SW480 (cell line): ENCODE results near the gene C12orf75.
A peak's percentile ranks its signal among the peaks of the same experiment; 100 is the strongest.
"Not testable (repeated sequence)": the region's sequence is repeated elsewhere in the genome, so short reads cannot be mapped to it uniquely, and the experiment has no call there.

Experiments
- DNase-seq: peaks from one replicate; pipeline ENCODE4 v3.0.0-alpha.2; 2016; ENCODE audit warnings: low spot score

Gene C12orf75

DNA sequence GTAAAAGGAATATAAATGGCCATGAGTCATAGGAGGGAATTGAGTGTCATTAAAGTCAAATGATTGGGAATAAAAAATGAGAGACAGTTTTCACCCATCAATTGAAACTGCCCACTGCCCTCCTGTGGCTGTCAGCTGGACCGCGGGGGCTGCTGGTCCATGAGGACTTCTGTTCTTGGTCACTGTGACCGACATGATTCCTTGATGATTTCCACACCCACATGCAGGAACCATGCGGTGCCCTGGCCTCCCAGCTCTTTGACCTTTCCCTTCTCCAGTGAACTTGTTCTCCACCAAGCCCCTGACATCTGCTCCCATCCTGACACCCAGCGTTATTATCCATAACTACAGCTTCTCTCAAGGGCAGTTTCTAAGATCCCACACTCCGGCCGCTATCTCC is 48.4 kb downstream of the C12orf75 start:
- DNase-seq = peak; percentile 27

GRCh38 chr12:105382771-105383622 is 52.5 kb downstream of the C12orf75 start:
- peak; percentile 55 for DNase-seq

DNA sequence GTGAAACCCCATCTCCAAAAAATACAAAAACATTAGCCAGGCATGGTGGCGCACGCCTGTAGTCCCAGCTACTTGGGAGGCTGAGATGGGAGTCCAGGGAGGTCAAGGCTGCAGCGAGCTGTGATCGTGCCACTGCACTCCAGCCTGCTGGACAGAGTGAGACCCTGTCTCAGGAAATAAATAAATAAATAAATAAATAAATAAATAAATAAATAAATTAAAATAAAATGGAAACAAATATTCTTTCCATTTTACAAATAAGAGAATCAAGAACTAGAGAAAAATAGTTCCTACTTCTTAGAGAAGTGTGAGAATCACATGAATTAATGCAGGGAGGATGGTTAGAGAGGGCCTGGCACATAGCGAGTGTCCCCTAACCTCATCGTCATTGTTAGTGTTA is 53.7 kb downstream of the C12orf75 start:
- no peak for DNase-seq

- no peak for DNase-seq
These were observed 54.5 kb downstream of the C12orf75 start for GRCh38 chr12:105384916-105385535.

- no peak for DNase-seq
These were observed 55.9 kb downstream of the C12orf75 start for GRCh38 chr12:105386431-105386830.

DNA sequence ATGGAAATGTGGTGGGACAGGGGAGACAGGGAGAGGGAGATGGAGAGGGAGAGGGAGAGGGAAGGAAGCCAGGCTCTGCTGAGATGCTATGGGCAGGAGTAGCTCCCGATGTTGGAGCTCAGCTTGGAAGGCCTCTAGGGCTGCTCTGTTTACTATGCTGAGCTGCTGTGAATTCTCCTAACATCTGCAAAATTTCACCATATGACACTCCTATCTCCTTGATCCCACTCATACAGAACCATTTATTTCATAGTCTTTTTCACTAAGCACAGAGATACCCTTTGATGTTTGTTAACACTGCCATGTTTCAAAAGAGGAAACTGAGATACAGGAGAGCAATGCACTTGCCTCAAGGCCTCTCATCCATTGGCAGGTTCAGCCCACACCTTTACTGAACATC is 60.7 kb downstream of the C12orf75 start:
- DNase-seq = no peak

GRCh38 chr12:105393587-105393986 is 63.1 kb downstream of the C12orf75 start:
- DNase-seq = no peak

DNA sequence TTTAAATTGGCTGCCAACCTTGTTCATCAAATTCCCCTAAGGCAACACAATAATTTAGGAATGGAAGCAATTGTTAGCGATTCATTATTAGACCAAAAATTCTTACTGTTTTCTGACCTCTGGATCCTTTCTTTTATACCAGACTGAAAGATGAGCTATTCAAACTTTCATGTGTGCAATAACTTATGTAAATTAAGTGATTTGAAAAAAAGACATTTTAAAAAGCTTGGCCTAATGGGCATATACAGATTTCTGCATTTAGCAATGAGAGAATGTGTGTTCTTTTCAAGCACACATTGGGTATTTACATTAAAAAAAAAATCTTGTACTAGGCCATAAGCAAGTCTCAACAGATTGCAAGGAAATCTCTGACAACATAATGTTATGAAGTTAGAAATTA is 65.5 kb downstream of the C12orf75 start:
- no peak for DNase-seq

GRCh38 chr12:105396983-105397382 is 66.5 kb downstream of the C12orf75 start:
- DNase-seq = no peak

DNA sequence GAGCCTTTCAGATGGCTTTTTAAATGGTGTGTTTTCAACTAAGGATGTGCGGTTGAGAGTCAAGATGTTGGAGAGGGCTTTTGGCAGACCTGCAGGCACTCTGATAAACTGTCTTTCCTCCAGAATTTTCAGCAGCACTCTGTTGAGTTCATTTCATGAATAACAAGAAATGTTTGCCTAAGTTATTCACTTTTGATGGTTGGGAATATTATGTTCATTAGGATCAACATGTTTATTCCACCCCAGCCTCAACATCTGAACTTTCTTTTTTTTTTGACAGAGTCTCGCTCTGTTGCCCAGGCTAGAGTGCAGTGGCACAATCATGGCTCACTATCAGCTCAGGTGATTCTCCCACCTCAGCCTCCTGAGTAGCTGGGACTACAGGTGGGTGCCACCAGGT is 68.4 kb downstream of the C12orf75 start:
- DNase-seq = no peak

GRCh38 chr12:105399428-105400081 is 69.1 kb downstream of the C12orf75 start:
- no peak for DNase-seq

GRCh38 chr12:105400227-105400626 is 69.7 kb downstream of the C12orf75 start:
- DNase-seq = no peak

GRCh38 chr12:105401198-105401597 is 70.7 kb downstream of the C12orf75 start:
- DNase-seq = no peak

GRCh38 chr12:105402366-105402765 is 71.9 kb downstream of the C12orf75 start:
- DNase-seq = no peak

DNA sequence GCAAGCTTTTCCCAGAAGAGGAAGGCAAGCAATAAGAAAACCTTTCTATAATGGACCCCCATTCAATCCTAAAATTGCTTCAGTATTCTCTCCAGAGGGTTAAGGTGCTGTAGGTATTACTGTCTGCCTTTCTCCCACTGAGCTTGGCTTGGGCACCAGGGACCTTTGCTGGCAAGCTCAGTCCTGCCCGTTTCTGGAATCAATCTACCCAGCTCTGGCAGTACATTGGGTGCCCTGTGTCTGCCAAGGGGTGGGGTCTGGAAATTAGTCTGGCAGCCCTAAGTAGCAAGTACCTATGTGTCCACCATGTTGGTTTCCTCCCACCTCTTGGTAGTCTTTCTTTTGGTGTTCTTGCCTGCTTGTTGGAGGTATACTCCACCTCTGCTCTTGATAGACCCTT is 72.6 kb downstream of the C12orf75 start:
- no peak for DNase-seq

- DNase-seq = not testable (repeated sequence)
These were observed 73.6 kb downstream of the C12orf75 start for GRCh38 chr12:105404134-105404533.

DNA sequence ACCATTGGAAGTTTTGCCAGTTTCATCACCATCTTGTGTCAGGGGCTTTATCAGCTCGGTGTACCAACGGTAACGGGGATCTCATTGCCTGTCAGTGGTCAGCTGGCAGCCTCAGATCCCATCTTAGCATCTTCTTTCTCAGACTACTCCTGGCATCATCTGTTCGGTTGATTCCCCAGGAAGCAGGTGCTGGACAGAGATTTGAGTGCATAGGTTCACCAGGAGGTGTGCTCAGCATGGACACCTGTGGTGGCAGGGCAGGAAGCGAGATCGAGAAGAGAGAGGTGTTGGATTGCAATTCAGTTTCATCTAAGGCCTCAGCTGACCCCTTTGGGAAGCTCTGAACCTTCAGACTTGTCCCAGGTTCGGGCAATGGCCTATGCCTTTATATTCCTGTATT is 76.0 kb downstream of the C12orf75 start:
- no peak for DNase-seq

DNA sequence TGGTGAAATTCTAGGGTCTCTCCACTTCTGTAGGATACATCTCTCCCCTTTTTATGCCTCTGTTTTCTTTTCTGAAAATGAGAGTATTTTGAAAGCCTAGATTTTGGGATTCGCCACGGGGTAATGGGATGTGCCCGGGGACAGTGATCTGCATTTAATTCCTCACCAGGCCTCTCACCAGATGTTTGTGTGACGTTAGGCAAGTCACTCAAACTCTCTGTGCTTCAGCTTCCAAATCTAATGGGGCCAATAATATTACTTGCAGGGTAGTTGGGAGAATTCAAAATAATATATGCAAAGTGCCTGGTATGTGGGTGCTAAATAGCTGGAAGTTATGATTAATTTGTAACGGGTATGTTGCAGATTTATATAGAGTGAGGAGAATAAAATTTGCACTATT is 78.8 kb downstream of the C12orf75 start:
- no peak for DNase-seq

DNA sequence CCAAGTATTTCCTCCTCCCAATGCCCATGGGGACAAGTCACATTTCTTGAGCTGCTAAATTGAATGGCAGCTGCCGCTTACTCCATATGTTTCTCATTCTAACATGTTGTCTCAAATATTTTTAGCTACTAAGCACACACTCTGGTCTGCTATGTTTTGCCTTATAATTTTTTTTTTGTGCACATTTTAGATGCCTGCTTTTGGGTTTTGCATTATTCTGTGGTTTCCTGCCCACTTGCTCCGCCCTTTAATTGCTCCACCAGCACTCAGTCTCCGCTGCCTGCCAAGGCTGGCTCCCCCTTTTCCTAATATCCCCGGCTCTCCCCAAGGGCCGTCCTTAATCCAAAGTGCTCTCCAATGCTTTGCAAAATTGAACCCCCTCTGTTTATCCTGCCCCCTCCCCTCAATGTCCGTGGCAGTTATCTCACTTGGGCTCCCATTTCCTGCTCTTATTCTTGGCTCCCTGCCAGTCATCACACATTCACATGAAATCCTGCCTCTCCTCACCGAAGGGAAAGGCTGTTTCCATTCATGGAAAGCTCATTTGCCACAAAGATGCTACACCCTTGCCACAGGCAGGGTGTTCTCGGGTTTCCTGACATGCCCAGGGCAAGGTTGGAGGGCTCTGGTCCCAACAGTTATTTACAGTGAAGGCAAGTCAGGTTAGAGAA is 79.4 kb downstream of the C12orf75 start:
- peak; percentile 19 for DNase-seq

DNA sequence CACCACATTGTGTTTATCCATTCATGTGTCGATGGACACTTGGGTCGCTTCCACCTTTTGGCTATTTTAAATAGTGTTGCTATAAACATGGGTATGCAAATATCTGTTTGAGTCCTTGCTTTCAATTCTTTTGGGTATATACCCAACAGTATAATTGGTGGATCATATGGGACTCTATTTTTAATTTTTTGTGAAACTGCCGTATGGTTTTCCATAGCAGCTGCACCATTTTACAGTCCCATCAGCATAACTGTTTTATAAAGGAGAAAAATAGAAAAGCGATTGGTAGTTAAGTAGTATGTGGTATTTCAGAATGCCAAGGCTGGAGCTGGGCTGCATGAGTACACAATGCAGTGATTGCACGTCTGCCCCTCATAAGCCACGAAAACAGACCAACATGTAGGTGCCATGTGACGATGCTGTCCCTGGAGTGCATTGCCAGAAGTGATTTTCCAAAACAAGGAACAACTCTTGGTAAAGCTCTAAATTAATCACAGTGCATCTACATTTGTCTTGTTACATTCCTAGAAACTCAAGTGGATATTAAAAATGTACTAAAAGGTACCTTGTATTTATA is 83.5 kb downstream of the C12orf75 start:
- DNase-seq = no peak

GRCh38 chr12:105417732-105418131 is 87.2 kb downstream of the C12orf75 start:
- peak; percentile 7 for DNase-seq

- peak; percentile 92 for DNase-seq
These were observed 87.7 kb downstream of the C12orf75 start for GRCh38 chr12:105418229-105418628.
